Body of pancreas (tissue), 4 donors: ENCODE measurements around the gene NEURL4.

Experiments used
- POLR2A ChIP-seq, 3 donors: fragments of 450-650 bp; IDR thresholded peaks; one replicate each; pipeline ENCODE4 v1.6.1; 2016; ENCODE audit warnings: antibody characterized with exemption in 3 of 3, mild to moderate bottlenecking in 2 of 3
- TF ChIP-seq, protein P1 (sequence below), 7 experiments: fragments of 450-650 bp in 4 of 7; fragments of 200-600 bp in 3 of 7; sonication (generic) in 3 of 7; IDR thresholded peaks; one replicate each; pipeline ENCODE4 v1.5.1; 2016 to 2019; ENCODE audit warnings: antibody characterized with exemption in 7 of 7

DNA sequence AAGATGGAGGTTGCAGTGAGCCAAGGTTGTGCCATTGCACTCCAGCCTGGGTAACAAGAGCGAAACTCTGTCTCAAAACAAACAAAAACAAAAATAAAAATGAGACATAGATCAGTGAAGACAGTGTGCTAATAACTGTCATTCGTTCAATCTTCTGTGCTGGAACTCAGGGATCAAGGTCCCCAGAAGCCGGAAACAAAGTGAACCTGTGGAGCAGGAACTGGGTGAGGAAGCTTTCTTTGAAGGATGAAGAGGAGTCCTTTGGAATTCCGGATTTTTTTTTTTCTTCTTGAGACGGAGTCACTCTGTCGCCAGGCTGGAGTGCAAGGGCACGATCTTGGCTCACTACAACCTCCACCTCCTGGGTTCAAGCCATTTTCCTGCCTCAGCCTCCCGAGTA is 49.7 kb downstream of the NEURL4 start:
- TF ChIP-seq, protein P1, sequence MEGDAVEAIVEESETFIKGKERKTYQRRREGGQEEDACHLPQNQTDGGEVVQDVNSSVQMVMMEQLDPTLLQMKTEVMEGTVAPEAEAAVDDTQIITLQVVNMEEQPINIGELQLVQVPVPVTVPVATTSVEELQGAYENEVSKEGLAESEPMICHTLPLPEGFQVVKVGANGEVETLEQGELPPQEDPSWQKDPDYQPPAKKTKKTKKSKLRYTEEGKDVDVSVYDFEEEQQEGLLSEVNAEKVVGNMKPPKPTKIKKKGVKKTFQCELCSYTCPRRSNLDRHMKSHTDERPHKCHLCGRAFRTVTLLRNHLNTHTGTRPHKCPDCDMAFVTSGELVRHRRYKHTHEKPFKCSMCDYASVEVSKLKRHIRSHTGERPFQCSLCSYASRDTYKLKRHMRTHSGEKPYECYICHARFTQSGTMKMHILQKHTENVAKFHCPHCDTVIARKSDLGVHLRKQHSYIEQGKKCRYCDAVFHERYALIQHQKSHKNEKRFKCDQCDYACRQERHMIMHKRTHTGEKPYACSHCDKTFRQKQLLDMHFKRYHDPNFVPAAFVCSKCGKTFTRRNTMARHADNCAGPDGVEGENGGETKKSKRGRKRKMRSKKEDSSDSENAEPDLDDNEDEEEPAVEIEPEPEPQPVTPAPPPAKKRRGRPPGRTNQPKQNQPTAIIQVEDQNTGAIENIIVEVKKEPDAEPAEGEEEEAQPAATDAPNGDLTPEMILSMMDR (IDR thresholded peaks at IDR 0.05), result no peak
- TF ChIP-seq POLR2A (IDR thresholded peaks at IDR 0.05), result no peak
